Hematopoietic multipotent progenitor cell treated with erythropoietin and hydrocortisone succinate and interleukin-3 and kit ligand, for 15 days (in vitro differentiated cells): ENCODE data around the gene E2F6.
"Not testable (repeated sequence)": the region's sequence is repeated elsewhere in the genome, so short reads cannot be mapped to it uniquely, and the experiment has no call there.

Source experiments
- DNase-seq: peaks from one replicate; pipeline ENCODE4 v3.0.0-alpha.2; 2015; ENCODE audit warnings: low spot score

Gene E2F6

DNA sequence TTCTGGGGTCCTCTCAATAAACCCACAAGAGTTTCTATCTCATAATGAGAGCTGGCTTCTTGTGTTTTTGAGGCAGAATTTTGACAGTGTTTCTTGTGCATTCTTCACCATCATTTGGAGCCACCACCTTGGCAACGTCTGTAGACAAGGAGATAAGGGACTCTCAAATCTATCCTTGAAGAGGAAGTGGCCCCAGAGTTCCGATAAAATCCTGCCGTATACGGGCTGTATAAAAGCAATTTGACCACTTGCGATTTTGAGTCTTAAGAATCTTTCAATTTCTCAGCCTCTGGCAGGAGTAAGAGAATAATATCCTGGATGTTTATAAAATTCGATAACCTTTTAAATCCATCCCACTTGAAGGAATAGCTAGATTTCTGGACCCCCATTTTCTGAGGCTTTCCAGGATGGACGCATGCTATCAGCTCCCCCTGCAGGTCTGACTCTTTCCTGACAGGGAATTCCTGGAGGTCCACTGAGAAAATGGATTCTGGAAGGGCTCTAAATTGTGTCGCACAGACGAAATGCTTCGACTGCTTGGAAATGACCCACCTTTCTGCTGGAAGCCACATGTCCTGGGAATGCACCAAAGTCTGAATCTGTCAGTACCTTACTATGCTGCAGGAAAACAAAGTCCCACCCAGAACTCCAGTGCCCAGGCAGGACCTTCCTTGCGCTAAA lies 54.1 kb downstream of the E2F6 start:
- peak; percentile 68 for DNase-seq

DNA sequence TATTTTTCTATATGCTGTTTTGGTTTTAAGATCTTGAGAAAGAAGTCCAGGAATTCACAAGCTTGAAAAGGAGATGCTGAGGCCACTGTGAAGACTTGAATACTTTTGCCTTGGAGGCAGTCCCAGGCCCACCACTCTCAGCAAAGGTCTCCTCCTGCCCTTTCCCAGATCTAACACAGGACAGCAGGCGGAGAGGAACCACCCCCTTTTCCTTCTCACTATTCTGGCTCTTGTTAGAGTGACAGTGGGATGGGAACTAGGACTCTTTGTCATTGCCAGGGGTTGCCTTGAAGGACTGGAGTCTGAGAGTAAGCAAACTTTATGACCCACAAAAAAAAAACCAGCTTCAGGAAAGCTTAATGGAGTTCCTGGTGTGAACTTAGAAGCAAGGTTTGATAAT lies 54.7 kb downstream of the E2F6 start:
- DNase-seq, result no peak

DNA sequence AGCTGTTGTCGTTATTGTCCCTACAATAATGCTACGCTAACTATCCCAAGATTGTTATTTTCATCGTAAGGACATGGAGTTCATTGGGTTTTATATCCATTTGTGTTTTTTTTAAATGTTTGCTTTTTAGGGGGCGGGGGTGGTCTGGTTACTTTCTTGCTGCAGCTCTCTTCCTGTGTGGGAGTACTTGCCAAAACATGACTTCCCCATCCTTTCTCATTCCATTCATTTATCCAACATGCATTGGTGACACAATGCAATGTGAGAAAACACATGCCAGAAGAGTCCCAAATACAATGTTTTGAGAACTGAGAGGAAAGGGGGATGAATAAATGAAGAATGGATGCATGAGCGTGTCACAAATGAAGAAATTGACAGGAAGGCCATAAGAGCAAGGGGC lies 55.9 kb downstream of the E2F6 start:
- DNase-seq, result no peak

DNA sequence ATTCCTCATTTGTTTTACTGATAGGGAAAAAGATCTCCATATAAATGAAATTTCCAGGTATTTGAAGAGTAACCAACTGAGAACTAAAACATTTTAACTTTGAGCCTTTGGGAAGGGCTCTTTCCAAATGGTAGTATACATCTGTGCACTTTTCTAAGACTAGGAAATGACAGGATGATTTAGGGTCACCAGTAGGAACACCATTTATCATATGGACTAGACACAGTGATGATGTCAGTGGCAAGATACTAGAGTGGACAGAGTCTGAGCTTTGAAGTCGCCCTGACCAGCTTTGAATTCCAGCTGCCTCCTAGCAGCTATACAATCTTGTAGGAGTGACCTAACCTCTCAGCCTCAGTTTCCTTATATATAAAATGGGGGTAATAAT lies 56.4 kb downstream of the E2F6 start:
- no peak for DNase-seq

DNA sequence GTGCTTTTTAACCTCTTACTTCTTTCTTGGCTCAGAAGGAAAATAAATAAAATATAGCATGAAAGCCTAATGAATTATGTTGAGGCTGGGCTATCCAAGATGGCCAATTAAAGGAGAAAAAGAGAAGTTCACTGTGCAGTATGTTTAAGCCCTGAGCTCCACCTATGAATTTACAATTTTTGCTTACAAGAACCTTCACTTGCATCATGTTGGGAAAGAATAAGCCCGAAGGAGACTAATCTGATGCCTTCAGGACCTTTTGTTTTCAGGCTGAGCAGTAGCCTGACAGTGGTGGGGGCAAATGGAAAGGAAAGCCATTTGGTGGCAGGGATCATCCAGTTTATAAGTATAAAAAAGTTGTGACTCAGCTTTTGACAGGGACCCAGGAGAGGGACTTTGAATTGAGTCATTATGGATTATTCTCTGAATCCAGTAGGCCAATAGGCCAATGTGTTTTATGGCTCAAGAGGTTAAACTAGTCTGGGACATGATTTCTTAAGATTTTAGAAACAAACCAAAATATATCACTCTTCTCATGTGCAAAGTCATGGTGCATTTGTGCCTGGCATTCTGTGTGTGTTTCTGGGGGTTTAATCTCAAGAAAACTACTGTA lies 56.9 kb downstream of the E2F6 start:
- no peak for DNase-seq

DNA sequence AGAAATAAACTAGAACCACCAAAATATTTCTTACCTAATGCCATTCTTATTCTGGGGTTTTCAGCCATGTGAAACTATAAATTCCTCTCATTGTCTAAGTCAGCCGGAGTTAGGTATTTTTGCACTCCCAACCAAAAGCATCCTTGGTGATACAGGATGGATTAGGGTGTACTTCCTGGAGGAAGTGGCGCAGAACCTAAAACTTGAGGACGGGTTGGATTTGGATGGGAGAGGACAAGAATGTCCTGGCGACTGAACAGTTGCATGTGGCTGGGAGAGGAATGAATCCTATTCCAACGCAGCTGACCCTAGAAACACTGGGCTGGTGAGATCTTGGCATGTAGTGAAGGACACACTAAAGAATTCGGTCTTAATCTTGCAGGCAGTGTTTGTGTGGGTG lies 58.5 kb downstream of the E2F6 start:
- DNase-seq, result no peak

DNA sequence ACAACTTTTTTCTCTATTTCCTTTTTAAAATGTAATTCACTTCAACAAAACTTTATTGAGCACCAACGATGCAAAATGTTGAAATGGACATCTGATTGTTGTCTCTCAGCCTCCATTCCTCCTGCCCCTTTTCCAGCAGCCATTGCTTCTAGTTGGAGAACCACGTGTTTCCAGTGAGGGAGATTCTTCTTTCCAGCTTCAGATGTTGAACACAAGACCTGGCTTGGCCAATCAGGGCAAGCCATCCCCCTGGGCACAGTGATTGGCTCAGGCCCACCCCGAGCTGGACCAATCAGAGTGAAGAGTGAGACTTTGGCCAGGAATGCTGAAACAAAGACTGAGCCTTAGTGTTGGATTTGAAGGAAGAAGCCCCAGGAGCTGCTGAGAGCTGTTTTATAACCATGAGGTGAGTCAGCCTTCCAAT lies 59.0 kb downstream of the E2F6 start:
- no peak for DNase-seq

DNA sequence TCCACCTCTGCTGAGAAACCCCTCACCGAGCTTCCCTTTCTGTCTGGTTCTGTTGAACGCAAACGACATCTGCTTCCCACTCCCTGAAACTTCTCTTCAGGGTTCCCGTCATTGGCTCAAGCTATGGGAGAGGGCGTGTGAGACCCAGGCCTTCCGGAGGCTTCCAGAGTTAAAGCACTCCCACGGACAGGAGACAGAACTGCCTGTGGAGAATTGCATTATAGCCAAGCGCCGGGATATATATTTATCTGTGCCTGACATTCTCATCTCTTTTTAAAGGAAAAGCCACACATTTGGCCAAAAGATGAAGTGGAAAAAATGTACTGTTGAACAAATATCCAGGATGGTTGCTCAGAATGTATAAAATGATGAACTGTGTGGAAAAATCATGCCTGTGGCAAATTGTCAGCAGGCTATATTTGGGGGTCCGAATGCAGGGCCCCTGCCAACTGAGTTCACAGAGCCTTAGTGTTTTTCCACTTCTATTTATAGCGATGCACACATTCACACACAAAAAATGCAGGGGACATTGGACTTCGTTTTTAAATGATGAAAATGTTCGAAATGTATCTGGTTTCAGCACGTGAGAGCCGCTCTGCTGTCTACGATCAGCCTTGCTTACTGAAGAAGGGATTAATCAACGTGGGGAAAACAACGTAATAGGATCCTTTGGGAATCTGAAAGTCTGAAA lies 59.5 kb downstream of the E2F6 start:
- DNase-seq, result no peak

DNA sequence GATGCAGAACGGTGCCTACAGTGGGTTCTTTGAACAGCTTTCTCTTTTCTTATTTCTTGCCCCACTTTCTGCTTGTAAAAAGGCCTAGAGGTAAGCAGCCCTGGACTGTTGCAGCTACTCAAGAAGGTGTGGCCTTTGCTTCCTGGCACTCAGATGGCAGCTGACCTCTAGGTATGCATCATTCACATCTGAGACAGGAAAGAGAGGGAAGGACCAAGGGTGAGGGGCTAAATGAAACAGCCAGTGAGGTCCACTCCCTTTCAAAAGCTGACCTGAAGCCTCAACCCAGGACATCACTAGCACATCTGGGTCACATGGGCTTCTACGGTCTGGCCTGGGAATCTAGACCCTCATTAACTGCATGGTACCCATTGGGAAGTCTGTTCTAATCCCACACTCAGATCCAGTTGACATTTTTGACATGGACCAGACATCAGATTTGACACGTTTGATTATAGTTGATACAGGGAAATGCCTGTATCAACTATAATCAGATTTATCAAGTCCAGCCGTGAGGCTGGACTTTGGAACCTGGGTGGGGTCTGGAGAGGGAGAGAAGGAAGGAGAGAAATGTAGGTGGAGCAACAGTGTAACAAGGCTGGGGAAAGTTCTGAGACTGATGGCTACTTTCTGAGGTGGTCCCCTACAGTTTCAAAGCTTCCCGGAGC lies 60.2 kb downstream of the E2F6 start:
- no peak for DNase-seq

DNA sequence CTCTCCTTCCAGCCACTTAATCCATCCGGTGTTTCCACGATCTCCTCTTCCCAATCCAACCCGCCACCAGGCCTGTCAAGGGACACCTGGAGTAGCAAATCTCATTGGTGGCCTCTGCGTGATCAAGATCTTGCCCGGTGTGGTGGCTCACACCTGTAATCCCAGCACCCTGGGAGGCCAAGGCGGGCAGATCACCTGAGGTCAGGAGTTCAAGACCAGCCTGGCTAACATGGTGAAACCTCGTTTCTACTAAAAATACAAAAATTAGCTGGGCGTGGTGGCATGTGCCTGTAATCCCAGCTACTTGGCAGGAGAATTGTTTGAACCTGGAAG lies 60.9 kb downstream of the E2F6 start:
- not testable (repeated sequence) for DNase-seq

DNA sequence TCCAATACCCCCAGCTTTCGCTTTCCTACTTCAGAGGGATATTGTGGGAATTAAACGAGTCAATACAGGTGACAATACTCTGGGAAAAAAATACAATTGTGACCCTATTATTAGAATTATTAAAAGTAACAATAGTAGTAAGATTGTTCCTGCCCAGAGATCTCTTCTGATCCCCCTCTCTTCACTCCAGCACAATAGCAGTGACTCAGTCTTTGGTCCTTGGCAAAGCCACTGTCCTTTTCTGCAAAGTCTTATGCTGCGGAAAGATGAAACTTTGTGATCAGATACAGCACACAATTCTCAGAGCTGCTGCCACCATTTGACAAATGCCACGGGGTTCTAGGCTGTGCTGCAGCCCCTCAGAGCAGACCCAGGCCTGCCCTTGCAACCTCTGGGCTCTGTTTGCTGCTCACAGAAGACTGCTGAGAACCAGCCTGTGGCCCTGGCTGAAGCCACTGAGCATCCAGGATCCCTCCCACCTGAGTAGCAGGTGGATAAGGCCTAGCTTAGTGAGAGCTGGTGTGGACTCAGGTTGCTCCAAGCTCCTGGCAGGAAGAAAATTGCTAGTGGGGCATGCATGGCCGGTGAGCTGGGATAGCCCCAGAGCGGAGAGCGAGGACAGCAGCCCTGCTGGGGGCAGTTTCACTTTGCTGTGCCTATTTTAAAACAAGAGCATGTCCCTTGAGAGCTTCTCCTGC lies 61.4 kb downstream of the E2F6 start:
- no peak for DNase-seq

DNA sequence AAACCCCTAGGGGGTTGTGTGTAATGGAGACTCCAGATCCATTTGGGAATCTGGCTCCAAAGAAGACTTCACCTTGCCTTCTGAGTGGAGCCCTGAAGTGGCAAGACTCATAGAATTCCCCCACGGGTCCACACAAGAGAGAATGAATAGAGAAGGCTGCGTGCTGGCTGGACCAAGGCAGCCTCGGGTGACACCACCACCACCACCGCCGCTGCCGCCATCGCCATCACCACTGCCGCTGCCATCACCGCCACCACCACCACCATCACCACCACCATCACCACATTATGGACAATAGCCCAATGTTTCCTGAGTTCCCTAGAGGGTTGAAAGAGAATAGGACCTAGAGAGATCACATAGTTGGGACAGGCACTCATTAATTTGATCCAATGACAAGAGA lies 63.5 kb downstream of the E2F6 start:
- no peak for DNase-seq

DNA sequence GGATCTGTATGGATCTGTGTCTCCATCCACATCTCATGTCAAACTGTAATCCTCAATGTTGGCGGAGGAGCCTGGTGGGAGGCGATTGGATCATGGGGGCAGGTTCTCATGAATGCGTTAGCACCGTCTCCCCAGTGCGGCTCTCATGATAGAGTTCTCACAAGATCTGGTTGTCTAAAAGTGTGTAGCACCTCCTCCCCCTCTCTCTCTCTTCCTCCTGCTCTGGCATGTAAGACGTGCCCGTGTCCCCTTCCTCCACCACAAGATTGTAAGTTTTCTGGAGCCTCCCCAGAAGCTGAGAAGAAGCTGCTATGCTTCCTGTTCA lies 66.6 kb downstream of the E2F6 start:
- DNase-seq, result peak; percentile 31

DNA sequence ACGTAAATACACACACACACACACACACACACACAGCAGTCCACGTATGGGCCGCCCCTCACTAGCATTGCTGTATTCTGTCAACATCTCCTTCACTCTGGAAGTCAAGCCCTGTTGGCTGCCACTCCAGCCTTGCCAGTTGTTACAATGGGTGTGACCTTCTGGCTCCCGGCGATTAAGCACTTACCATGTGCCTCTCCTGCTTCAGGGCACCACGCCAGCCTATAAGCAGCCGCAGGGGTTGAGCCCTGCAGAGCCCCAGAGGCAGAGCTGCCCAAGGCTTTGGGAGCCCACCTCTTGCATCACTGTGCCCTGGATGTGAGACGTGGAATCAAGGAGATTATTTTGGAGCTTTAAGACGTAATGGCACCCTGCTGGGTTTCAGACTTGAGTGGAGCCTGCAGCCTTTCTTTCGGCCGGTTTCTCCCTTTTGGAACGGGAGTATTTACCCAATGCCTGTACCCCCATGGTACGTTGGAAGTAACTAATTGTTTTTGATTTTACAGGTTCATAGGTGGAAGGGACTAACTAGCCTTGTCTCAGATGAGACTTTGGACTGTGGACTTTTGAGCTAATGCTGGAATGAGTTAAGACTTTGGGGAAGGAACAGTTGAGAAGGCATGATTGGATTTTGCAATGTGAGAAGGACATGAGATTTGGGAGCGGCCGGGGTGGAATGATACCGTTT lies 67.1 kb downstream of the E2F6 start:
- DNase-seq, result peak; percentile 98

DNA sequence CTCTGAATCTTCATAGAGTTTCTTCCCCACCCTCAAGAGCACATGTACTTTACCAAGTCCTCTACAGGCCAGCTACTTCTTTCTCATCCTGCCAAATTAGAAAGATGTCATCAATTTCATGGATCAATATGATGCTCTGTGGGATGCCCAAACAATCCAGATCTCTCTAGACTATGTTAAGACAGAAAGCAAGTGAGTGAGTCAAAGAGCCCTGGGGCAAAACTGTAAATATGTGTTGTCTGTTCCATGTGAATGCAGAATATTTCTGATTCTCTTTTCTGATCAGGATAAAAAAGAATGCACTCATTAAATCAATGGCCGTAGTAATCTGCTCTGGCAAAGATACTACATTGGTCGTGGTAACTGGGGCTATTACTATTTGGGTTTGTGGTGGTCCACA lies 68.4 kb downstream of the E2F6 start:
- no peak for DNase-seq

DNA sequence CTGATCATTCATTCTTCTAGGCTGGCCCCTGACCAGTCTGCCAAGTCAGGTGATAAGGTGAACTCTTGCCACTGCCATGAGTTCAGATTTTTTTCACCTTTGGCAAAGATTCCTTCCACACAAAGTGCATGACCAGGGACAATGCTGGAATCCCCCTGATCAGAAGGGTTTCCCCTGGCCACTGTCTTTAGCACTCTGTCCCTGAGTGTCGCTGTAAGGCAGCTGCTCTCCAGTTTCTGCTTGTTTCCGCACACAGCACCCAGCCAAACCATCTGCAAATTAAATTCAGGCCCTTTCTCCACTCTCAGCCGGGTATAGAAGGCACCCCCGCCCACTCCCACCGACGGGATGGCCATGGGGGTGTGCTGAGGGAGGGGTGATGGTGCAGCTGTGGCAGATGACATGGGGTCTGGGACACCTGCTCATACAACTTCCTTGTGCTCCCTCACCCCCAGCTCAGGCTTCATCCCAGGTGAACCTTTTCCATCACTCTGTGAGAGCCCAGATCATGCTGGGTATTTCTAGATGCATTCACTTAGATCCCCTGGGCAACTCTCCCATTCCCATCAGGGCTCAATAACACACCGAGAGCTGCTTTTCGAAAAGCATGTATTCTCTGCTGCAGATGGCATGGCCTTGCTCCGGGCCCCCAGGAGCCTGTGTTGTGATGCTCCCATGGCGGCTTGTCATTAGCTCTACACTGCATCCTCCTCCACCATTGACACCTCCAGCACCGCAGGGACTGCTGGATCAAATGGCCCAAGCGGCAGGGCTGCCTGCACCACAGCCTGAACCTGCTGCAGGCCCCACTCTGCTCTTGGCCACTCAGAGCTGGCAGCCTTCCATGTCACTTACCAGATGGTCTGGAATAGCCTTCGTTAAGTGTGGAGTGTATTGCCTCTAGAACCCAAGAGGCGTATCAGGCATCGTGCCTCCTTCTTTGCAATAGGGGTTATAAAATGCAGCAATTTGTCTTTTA lies 69.2 kb downstream of the E2F6 start:
- DNase-seq, result peak; percentile 19

DNA sequence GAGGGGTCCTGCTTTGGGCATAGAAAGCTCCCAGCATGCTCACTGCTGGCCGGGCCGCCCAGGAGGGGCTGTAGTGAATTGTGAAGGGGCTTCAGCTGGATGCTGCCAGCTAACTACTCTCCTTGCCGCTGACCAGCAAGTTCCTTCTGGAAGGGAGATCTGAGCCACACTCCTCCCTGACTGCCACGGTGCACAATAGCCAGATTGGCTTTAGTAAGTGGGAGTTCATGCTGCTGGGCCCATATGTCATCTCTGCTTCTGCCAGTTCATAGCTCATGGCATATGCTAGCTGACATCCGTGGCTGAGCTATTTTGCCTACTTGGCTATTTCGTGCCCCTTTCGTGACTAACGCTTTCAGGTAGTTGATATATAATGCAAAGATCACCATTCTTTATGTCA lies 69.9 kb downstream of the E2F6 start:
- no peak for DNase-seq

DNA sequence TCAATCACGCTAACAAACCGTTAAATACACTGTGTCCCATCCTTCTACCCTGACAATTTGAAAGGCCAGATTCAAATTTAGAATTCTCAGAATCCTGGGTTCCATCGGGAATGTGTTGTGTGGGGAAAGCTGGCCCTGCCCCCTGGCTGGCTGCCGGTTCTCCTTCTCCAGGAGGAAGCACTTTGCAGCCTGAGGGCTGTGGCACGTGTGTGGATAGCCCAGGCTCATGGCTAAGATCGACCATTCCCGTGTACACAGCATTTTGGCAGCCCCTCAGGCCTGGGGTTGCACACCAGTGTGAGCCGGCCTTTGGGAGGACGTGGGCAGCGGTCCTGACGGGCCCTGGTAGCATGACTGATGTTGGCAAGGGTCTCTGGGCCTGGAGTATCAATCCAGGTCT lies 70.6 kb downstream of the E2F6 start:
- DNase-seq, result no peak
